Islet precursor cell (in vitro differentiated cells): ENCODE results near the gene EPHA7.

Experiments
- DNase-seq: peaks from one replicate; pipeline ENCODE4 v3.0.0-alpha.2; 2018

EPHA7 gene

GRCh38 chr6:93235775-93236174 is 183.6 kb downstream of the EPHA7 start:
- no peak for DNase-seq

GRCh38 chr6:93226822-93227221 is 192.5 kb downstream of the EPHA7 start:
- no peak for DNase-seq

- DNase-seq, result no peak
These were observed 197.1 kb downstream of the EPHA7 start for GRCh38 chr6:93222071-93222851.

GRCh38 chr6:93219447-93219846 is 199.9 kb downstream of the EPHA7 start:
- DNase-seq, result no peak

GRCh38 chr6:93218096-93218495 is 201.3 kb downstream of the EPHA7 start:
- no peak for DNase-seq

GRCh38 chr6:93213028-93213427 is 206.3 kb downstream of the EPHA7 start:
- no peak for DNase-seq

GRCh38 chr6:93210908-93211307 is 208.5 kb downstream of the EPHA7 start:
- no peak for DNase-seq

- DNase-seq, result no peak
These were observed 210.0 kb downstream of the EPHA7 start for GRCh38 chr6:93209358-93209757.

GRCh38 chr6:93196406-93196970 is 222.9 kb downstream of the EPHA7 start:
- DNase-seq, result no peak

GRCh38 chr6:93194480-93194879 is 224.9 kb downstream of the EPHA7 start:
- no peak for DNase-seq

GRCh38 chr6:93193868-93194267 is 225.5 kb downstream of the EPHA7 start:
- DNase-seq, result no peak
